GM23248 (cell line): ENCODE results near the gene YOD1. TPM values are rescaled to one million over a fixed set of nuclear protein-coding genes. Genes with fewer than 3 reads are reported as not detected.

Experiments
- DNase-seq: peaks from one replicate; pipeline ENCODE4 v3.0.0-alpha.2; 2015
- H2AFZ ChIP-seq: fragments of 200-600 bp; sonication (generic); 2 replicates; pipeline ENCODE4 v1.6.1; 2016; ENCODE audit warnings: antibody characterized with exemption
- H3F3A ChIP-seq: fragments of 200-600 bp; sonication (generic); 2 replicates; pipeline ENCODE4 v1.6.1; 2016; ENCODE audit warnings: mild to moderate bottlenecking, antibody characterized with exemption, mixed run types; ENCODE audit not compliant: insufficient read depth
- H3K27ac ChIP-seq: fragments of 200-600 bp; sonication (generic); 2 replicates; pipeline ENCODE4 v1.5.1; 2016; ENCODE audit warnings: mild to moderate bottlenecking
- H3K27me3 ChIP-seq: fragments of 200-600 bp; sonication (generic); replicated peaks from 2 replicates; pipeline ENCODE4 v1.6.1; 2016; ENCODE audit warnings: mild to moderate bottlenecking; ENCODE audit not compliant: insufficient read depth
- H3K36me3 ChIP-seq: fragments of 200-600 bp; sonication (generic); 2 replicates; pipeline ENCODE4 v1.6.1; 2016; ENCODE audit warnings: low read depth, mild to moderate bottlenecking
- H3K4me1 ChIP-seq: fragments of 200-600 bp; sonication (generic); 2 replicates; pipeline ENCODE4 v1.6.1; 2016; ENCODE audit warnings: mild to moderate bottlenecking; ENCODE audit not compliant: insufficient read depth
- H3K4me2 ChIP-seq: fragments of 200-600 bp; sonication (generic); one replicate; pipeline ENCODE4 v1.6.1; 2016; ENCODE audit warnings: mild to moderate bottlenecking; ENCODE audit not compliant: unreplicated experiment
- H3K4me3 ChIP-seq: fragments of 200-600 bp; sonication (generic); 2 replicates; pipeline ENCODE4 v1.5.1; 2016; ENCODE audit warnings: mild to moderate bottlenecking
- H3K79me2 ChIP-seq: fragments of 200-600 bp; sonication (generic); 2 replicates; pipeline ENCODE4 v1.6.1; 2016; ENCODE audit warnings: mild to moderate bottlenecking; ENCODE audit not compliant: insufficient read depth
- H3K9ac ChIP-seq: fragments of 200-600 bp; sonication (generic); 2 replicates; pipeline ENCODE4 v1.6.1; 2016; ENCODE audit warnings: mild to moderate bottlenecking
- H3K9me2 ChIP-seq: fragments of 200-600 bp; sonication (generic); 2 replicates; pipeline ENCODE4 v1.6.1; 2016; ENCODE audit warnings: mixed run types, mild to moderate bottlenecking, moderate library complexity; ENCODE audit not compliant: insufficient read depth
- H3K9me3 ChIP-seq: fragments of 200-600 bp; sonication (generic); one replicate; pipeline ENCODE4 v1.6.1; 2017; ENCODE audit warnings: low read depth
- H4K20me1 ChIP-seq: fragments of 200-600 bp; sonication (generic); 2 replicates; pipeline ENCODE4 v1.6.0; 2016; ENCODE audit not compliant: insufficient read depth
- EZH2 ChIP-seq: fragments of 200-600 bp; sonication (generic); IDR thresholded peaks from 2 replicates; pipeline ENCODE4 v1.6.1; 2018; ENCODE audit warnings: antibody characterized with exemption, mild to moderate bottlenecking; ENCODE audit not compliant: insufficient read depth, poor library complexity, severe bottlenecking
- EZH2phosphoT487 ChIP-seq: fragments of 200-600 bp; sonication (generic); IDR thresholded peaks from 2 replicates; pipeline ENCODE4 v1.6.1; 2018; ENCODE audit warnings: antibody characterized with exemption, moderate library complexity, mild to moderate bottlenecking, low read depth; ENCODE audit not compliant: insufficient read depth
- WGBS, 2 experiments: methylation state at CpG; one replicate each; pipeline ENCODE4 v1.1.6; 2015 to 2017; ENCODE audit warnings: low lambda C conversion rate in 2 of 2, low coverage in 1 of 2; ENCODE audit errors: missing lambda C conversion rate in 2 of 2; 5-methylcytosine and 5-hydroxymethylcytosine counted together
- in situ Hi-C: fragments of 300-500 bp; cut with MboI; formaldehyde crosslinking; loops from 2 replicates; pipeline ENCODE4 v1.15.0; 2020
- polyA plus RNA-seq: library from polyadenylated mRNA; unstranded; fragments of >200 nt; fragmentation: Nextera tagmentation; extraction: Ambion mirVana; gene quantifications from 2 replicates; pipeline ENCODE4 v1.2.1, GENCODE V29; 2016
- total RNA-seq: library from RNA; depleted of rRNA; stranded (reverse); fragments of >200 nt; shearing (Covaris generic); gene quantifications from 2 replicates; pipeline ENCODE4 v1.2.3, GENCODE V29; 2014

The YOD1 gene
- total and polyA plus RNA-seq, 2 experiments from 2014 or later, result 2.4 to 6.7 TPM

GRCh38 chr1:207058878-207059867 lies 8.2 kb upstream of the YOD1 start:
- Histone ChIP-seq H3K9me3 (no peaks in the 10 kb centered on the region), H3K27me3 (no peaks in the 10 kb centered on the region), H3K4me1 (no peaks in the 10 kb centered on the region), H3K4me2 (no peak overlapping the region), H2AFZ (no peak overlapping the region), H3K9me2 (no peaks in the 10 kb centered on the region), H4K20me1 (no peaks in the 10 kb centered on the region), H3K27ac (no peak overlapping the region), H3K36me3 (no peaks in the 10 kb centered on the region), H3K79me2 (no peaks in the 10 kb centered on the region), H3K9ac (no peak overlapping the region), H3K4me3 (no peak overlapping the region), H3F3A (peaks cover 4% of the 10 kb centered on the region; the same call in 1 of the 2 replicates)
- in situ Hi-C loops, result no loop called here
- DNase-seq, result no peak
- 76 to 83% methylated on average over 6 of the region's 6 CpGs for WGBS, 2 experiments
- TF ChIP-seq EZH2 (no peak), EZH2phosphoT487 (no peak)

GRCh38 chr1:207058252-207058651 lies 7.2 kb upstream of the YOD1 start:
- no peaks in the 10 kb centered on the region for H3K9me3 ChIP-seq
- 69 to 78% methylated on average over 4 of the region's 4 CpGs for WGBS, 2 experiments
- no peak overlapping the region for H3K27ac ChIP-seq
- TF ChIP-seq EZH2phosphoT487, result no peak
- no peak for TF ChIP-seq EZH2
- H3K79me2 ChIP-seq, result no peaks in the 10 kb centered on the region
- no peak overlapping the region for H2AFZ ChIP-seq
- peaks cover 6% of the 10 kb centered on the region; the same call in 1 of the 2 replicates for H3F3A ChIP-seq
- H3K4me1 ChIP-seq, result no peaks in the 10 kb centered on the region
- H3K4me3 ChIP-seq, result no peak overlapping the region
- no peaks in the 10 kb centered on the region for H3K9me2 ChIP-seq
- no peaks in the 10 kb centered on the region for H3K36me3 ChIP-seq
- H3K27me3 ChIP-seq, result no peaks in the 10 kb centered on the region
- in situ Hi-C loops, result no loop called here
- H3K4me2 ChIP-seq, result no peak overlapping the region
- no peak overlapping the region for H3K9ac ChIP-seq
- H4K20me1 ChIP-seq, result no peaks in the 10 kb centered on the region
- DNase-seq, result no peak

- in situ Hi-C loops, result no loop called here
Measured at GRCh38 chr1:207056673-207057072, 5.7 kb upstream of the YOD1 start.

GRCh38 chr1:207055386-207056001 lies 4.5 kb upstream of the YOD1 start:
- Histone ChIP-seq H3K27ac (no peak overlapping the region), H3K27me3 (no peaks in the 10 kb centered on the region), H3K79me2 (peaks cover 2% of the 10 kb centered on the region), H3K4me1 (peaks cover 11% of the 10 kb centered on the region), H3K9me3 (no peaks in the 10 kb centered on the region), H3K36me3 (no peaks in the 10 kb centered on the region), H3F3A (peaks cover 24% of the 10 kb centered on the region), H3K9me2 (no peaks in the 10 kb centered on the region), H4K20me1 (no peaks in the 10 kb centered on the region), H2AFZ (no peak overlapping the region), H3K9ac (no peak overlapping the region), H3K4me3 (no peak overlapping the region), H3K4me2 (no peak overlapping the region)
- no peak for TF ChIP-seq EZH2phosphoT487
- no peak for TF ChIP-seq EZH2
- 71 to 73% methylated on average over 3 of the region's 3 CpGs for WGBS, 2 experiments
- in situ Hi-C loops, result no loop called here
- DNase-seq, result no peak

More at GRCh38 chr1:207056673-207057072, 5.7 kb upstream of the YOD1 start:
- no peak overlapping the region for H3K4me3 ChIP-seq
- TF ChIP-seq EZH2 (no peak), EZH2phosphoT487 (no peak)
- no peaks in the 10 kb centered on the region for H4K20me1 ChIP-seq
- no peak overlapping the region for H2AFZ ChIP-seq
- H3K9me3 ChIP-seq, result no peaks in the 10 kb centered on the region
- H3K27me3 ChIP-seq, result no peaks in the 10 kb centered on the region
- H3K36me3 ChIP-seq, result no peaks in the 10 kb centered on the region
- H3K9me2 ChIP-seq, result no peaks in the 10 kb centered on the region
- DNase-seq, result no peak
- H3K9ac ChIP-seq, result no peak overlapping the region
- peaks cover 16% of the 10 kb centered on the region for H3F3A ChIP-seq
- H3K4me1 ChIP-seq, result peaks cover 9% of the 10 kb centered on the region
- 92 to 97% methylated on average over 6 of the region's 6 CpGs for WGBS, 2 experiments
- no peak overlapping the region for H3K4me2 ChIP-seq
- H3K27ac ChIP-seq, result no peak overlapping the region
- no peaks in the 10 kb centered on the region for H3K79me2 ChIP-seq
